ENCODE results near the gene RADIL.
"Not testable (repeated sequence)": the region's sequence is repeated elsewhere in the genome, so short reads cannot be mapped to it uniquely, and the experiment has no call there.

Gene RADIL

GRCh38 chr7:4809666-4810065 lies 73.8 kb downstream of the RADIL start:
- H3K9ac ChIP-seq (ENCODE audit: low read depth, low read length), result no peak overlapping the region
- no peak overlapping the region for H3K4me3 ChIP-seq (ENCODE audit: low read length)
- peaks cover 4% of the 10 kb centered on the region for H3K9me3 ChIP-seq (replicated peaks; ENCODE audit: low read length)

GRCh38 chr7:4809091-4809591 lies 74.4 kb downstream of the RADIL start:
- Histone ChIP-seq H3K4me2 (ENCODE audit: low read length) (no peak overlapping the region), H3K36me3 (ENCODE audit: insufficient read depth, low read length) (no peaks in the 10 kb centered on the region), H3K9me3 (replicated peaks; ENCODE audit: low read length) (peaks cover 4% of the 10 kb centered on the region), H3K9ac (ENCODE audit: low read depth, low read length) (no peak overlapping the region), H3K27me3 (ENCODE audit: control insufficient read depth, insufficient read depth, low read length) (peaks cover 3% of the 10 kb centered on the region), H3K4me3 (ENCODE audit: low read length) (no peak overlapping the region), H3K4me1 (ENCODE audit: control insufficient read depth, insufficient read depth, low read length) (no peaks in the 10 kb centered on the region)

More at GRCh38 chr7:4809666-4810065, 73.8 kb downstream of the RADIL start:
- Histone ChIP-seq H3K27me3 (ENCODE audit: control insufficient read depth, insufficient read depth, low read length) (peaks cover 3% of the 10 kb centered on the region), H3K4me1 (ENCODE audit: control insufficient read depth, insufficient read depth, low read length) (no peaks in the 10 kb centered on the region), H3K4me2 (ENCODE audit: low read length) (no peak overlapping the region), H3K36me3 (ENCODE audit: insufficient read depth, low read length) (no peaks in the 10 kb centered on the region)

- H3K36me3 ChIP-seq (ENCODE audit: insufficient read depth, low read length), result no peaks in the 10 kb centered on the region
- no peak overlapping the region for H3K4me2 ChIP-seq (ENCODE audit: low read length)
- H3K4me1 ChIP-seq (ENCODE audit: control insufficient read depth, insufficient read depth, low read length), result no peaks in the 10 kb centered on the region
- H3K4me3 ChIP-seq (ENCODE audit: low read length), result no peak overlapping the region
- peaks cover 3% of the 10 kb centered on the region for H3K27me3 ChIP-seq (ENCODE audit: control insufficient read depth, insufficient read depth, low read length)
- H3K9ac ChIP-seq (ENCODE audit: low read depth, low read length), result no peak overlapping the region
- H3K9me3 ChIP-seq (replicated peaks; ENCODE audit: low read length), result peaks cover 4% of the 10 kb centered on the region
Observed at GRCh38 chr7:4808565-4808964, 75.0 kb downstream of the RADIL start.

DNA sequence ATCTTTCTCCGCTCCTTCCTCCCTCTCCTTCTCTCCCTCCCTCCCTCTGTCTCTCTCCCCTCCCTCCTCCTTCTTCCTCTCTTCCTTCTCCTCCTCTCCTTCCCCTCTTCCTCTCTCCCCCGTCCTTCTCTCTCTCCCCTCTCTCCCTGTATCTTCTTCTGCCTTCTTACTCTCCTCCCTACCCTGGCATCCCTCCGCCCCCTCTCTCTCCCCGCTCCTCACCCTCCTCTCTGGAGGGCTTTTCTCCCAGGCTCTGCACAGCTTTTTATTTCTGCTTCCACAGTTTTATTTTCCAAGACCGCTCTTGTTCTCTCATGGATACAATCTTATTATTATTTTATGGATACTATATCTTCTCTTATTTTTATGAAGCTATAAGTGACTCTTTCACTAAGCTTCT lies 75.5 kb downstream of the RADIL start:
- Histone ChIP-seq H3K9me3 (replicated peaks; ENCODE audit: low read length) (no peaks in the 10 kb centered on the region), H3K27me3 (ENCODE audit: control insufficient read depth, insufficient read depth, low read length) (peaks cover 3% of the 10 kb centered on the region), H3K4me2 (ENCODE audit: low read length) (no peak overlapping the region), H3K4me1 (ENCODE audit: control insufficient read depth, insufficient read depth, low read length) (no peaks in the 10 kb centered on the region), H3K4me3 (ENCODE audit: low read length) (no peak overlapping the region), H3K36me3 (ENCODE audit: insufficient read depth, low read length) (no peaks in the 10 kb centered on the region), H3K9ac (ENCODE audit: low read depth, low read length) (no peak overlapping the region)

DNA sequence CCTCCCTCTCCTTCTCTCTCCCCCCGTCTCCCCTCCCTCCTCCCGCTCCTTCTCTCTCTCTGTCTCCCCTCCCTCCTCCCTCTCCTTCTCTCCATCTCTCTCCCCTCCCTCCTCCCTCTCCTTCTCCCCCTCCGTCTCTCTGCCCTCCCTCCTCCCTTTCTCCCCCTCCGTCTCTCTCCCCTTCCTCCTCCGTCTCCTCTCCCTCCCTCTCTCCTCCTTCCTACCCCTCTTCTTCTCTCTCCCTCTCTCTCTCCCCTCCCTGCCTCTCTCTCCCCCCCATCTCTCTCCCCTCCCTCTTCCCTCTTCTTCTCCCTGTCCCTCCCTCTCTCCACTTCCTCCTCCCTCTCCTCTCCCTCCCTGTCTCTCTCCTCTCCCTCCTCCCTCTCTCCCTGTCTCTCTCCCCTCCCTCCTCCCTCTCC lies 75.9 kb downstream of the RADIL start:
- Histone ChIP-seq H3K4me3 (ENCODE audit: low read length) (no peak overlapping the region), H3K4me1 (ENCODE audit: control insufficient read depth, insufficient read depth, low read length) (no peaks in the 10 kb centered on the region), H3K9ac (ENCODE audit: low read depth, low read length) (no peak overlapping the region), H3K9me3 (replicated peaks; ENCODE audit: low read length) (no peaks in the 10 kb centered on the region), H3K4me2 (ENCODE audit: low read length) (no peak overlapping the region), H3K36me3 (ENCODE audit: insufficient read depth, low read length) (no peaks in the 10 kb centered on the region), H3K27me3 (ENCODE audit: control insufficient read depth, insufficient read depth, low read length) (peaks cover 3% of the 10 kb centered on the region)

DNA sequence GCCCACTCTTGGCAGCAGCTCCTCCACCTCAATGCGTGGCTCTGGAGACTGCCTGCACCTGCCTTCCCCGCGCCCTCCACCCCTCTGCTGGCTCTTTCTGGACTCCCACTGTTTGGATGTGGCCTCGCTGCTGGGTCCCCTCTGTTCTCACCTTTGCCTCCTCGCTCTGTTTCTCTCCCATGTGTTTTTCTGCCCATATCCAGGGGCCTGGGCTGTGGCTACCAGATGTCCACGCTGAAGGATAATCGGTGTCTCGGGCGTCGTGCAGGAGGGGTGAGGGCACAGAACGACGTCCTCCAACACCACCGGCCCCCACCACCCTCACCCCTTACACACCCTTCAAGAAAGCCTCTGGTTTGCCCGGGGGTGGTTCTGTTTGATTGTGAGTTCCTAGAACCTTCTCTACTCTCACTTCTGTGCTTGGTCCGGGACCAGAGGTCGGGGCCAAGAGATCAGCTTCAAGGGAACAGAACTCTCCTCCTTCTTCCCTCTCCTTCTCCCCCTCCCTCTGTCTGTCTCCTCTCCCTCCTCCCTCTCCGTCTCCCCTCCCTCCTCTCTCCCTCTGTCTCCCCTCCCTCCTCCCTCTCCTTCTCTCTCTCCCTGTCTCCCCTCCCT lies 76.4 kb downstream of the RADIL start:
- Histone ChIP-seq H3K4me1 (ENCODE audit: control insufficient read depth, insufficient read depth, low read length) (no peaks in the 10 kb centered on the region), H3K4me2 (ENCODE audit: low read length) (no peak overlapping the region), H3K27me3 (ENCODE audit: control insufficient read depth, insufficient read depth, low read length) (peaks cover 3% of the 10 kb centered on the region), H3K36me3 (ENCODE audit: insufficient read depth, low read length) (no peaks in the 10 kb centered on the region), H3K4me3 (ENCODE audit: low read length) (no peak overlapping the region), H3K9me3 (replicated peaks; ENCODE audit: low read length) (no peaks in the 10 kb centered on the region), H3K9ac (ENCODE audit: low read depth, low read length) (no peak overlapping the region)

GRCh38 chr7:4805984-4806300 lies 77.6 kb downstream of the RADIL start:
- H3K9me3 ChIP-seq (replicated peaks; ENCODE audit: low read length), result no peaks in the 10 kb centered on the region
- H3K4me2 ChIP-seq (ENCODE audit: low read length), result no peak overlapping the region
- no peaks in the 10 kb centered on the region for H3K4me1 ChIP-seq (ENCODE audit: control insufficient read depth, insufficient read depth, low read length)
- no peak overlapping the region for H3K9ac ChIP-seq (ENCODE audit: low read depth, low read length)
- no peaks in the 10 kb centered on the region for H3K36me3 ChIP-seq (ENCODE audit: insufficient read depth, low read length)
- H3K27me3 ChIP-seq (ENCODE audit: control insufficient read depth, insufficient read depth, low read length), result peaks cover 3% of the 10 kb centered on the region
- H3K4me3 ChIP-seq (ENCODE audit: low read length), result no peak overlapping the region

GRCh38 chr7:4805110-4805983 lies 78.2 kb downstream of the RADIL start:
- Histone ChIP-seq H3K36me3 (ENCODE audit: insufficient read depth, low read length) (no peaks in the 10 kb centered on the region), H3K4me2 (ENCODE audit: low read length) (no peak overlapping the region), H3K27me3 (ENCODE audit: control insufficient read depth, insufficient read depth, low read length) (peaks cover 3% of the 10 kb centered on the region), H3K9me3 (replicated peaks; ENCODE audit: low read length) (no peaks in the 10 kb centered on the region), H3K4me1 (ENCODE audit: control insufficient read depth, insufficient read depth, low read length) (no peaks in the 10 kb centered on the region), H3K4me3 (ENCODE audit: low read length) (no peak overlapping the region), H3K9ac (ENCODE audit: low read depth, low read length) (no peak overlapping the region)

DNA sequence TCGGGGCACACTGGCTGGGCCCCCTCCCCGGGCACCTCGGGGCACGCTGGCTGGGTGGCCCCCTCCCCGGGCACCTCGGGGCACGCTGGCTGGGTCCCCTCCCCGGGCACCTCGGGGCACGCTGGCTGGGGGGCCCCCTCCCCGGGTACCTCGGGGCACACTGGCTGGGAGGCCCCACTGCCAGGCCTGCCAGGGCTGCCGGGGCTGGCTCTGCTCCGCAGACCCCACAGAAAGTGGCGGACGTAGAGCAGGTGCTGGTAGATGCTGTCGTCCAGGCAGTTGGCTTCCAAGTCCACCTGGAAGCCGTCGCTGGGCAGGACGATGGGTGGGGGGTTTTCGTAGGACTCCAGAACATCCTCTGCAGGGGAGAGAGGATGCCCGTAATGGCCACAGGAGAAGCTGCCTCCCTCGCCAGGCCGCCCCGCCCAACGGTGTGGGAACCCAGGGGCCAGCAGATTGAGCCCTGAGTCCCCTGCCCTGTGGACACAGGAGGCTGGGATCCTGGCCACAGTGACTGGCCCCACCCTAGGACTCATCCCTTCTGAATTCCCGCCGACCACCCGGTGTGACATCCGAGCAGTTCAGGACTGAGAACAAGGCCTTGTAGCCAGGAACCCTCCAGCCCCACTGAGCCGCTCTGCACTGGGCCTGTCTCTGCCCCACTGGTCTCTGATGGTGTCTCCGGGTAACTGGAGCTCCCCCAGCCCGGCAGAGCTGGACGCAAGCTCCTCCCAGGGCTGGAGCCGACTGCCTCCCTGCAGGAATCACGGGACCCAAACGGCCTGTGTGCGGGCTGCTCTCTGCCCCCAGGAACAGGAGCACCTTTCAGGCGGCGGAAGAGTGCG lies 79.9 kb downstream of the RADIL start:
- Histone ChIP-seq H3K9ac (ENCODE audit: low read depth, low read length) (no peak overlapping the region), H3K4me3 (ENCODE audit: low read length) (no peak overlapping the region), H3K36me3 (ENCODE audit: insufficient read depth, low read length) (no peaks in the 10 kb centered on the region), H3K9me3 (replicated peaks; ENCODE audit: low read length) (no peaks in the 10 kb centered on the region), H3K27me3 (ENCODE audit: control insufficient read depth, insufficient read depth, low read length) (peaks cover 3% of the 10 kb centered on the region), H3K4me2 (ENCODE audit: low read length) (no peak overlapping the region), H3K4me1 (ENCODE audit: control insufficient read depth, insufficient read depth, low read length) (no peaks in the 10 kb centered on the region)

DNA sequence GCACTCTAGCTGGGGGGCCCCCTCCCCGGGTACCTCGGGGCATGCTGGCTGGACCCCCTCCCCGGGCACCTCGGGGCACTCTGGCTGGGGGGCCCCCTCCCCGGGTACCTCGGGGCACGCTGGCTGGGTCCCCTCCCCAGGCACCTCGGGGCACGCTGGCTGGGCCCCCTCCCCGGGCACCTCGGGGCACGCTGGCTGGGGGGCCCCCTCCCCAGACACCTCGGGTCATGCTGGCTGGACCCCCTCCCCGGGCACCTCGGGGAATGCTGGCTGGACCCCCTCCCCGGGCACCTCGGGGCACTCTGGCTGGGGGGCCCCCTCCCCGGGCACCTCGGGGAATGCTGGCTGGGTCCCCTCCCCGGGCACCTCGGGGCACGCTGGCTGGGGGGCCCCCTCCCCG lies 80.9 kb downstream of the RADIL start:
- H3K4me1 ChIP-seq (ENCODE audit: control insufficient read depth, insufficient read depth, low read length); H3K27me3 ChIP-seq (ENCODE audit: control insufficient read depth, insufficient read depth, low read length); H3K9ac ChIP-seq (ENCODE audit: low read depth, low read length); H3K4me2 ChIP-seq (ENCODE audit: low read length); H3K4me3 ChIP-seq (ENCODE audit: low read length); H3K9me3 ChIP-seq (replicated peaks; ENCODE audit: low read length); H3K36me3 ChIP-seq (ENCODE audit: insufficient read depth, low read length): not testable (repeated sequence)

DNA sequence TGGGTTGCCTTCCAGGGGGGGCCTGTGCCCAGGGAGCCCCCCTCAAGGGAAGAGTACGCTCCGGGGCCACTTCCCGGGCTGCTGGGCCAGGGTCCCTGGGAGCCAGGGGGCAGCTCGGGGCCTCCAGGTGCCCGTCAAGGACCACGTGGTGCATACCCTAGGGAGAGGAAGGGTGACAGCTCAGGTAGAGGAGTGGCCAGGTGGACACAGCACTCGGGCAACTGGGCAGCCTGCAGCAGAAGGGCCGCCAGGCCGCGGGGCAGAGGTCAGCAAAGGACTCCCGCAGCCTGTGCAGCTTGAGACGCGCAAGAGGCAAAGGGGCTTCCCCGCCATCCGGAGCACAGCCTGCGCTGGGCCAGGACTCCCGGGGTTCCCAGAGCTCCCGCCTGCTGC lies 81.7 kb downstream of the RADIL start:
- H3K9me3 ChIP-seq (replicated peaks; ENCODE audit: low read length), result no peaks in the 10 kb centered on the region
- H3K9ac ChIP-seq (ENCODE audit: low read depth, low read length), result no peak overlapping the region
- no peaks in the 10 kb centered on the region for H3K36me3 ChIP-seq (ENCODE audit: insufficient read depth, low read length)
- no peak overlapping the region for H3K4me2 ChIP-seq (ENCODE audit: low read length)
- H3K4me3 ChIP-seq (ENCODE audit: low read length), result no peak overlapping the region
- H3K27me3 ChIP-seq (ENCODE audit: control insufficient read depth, insufficient read depth, low read length), result peaks cover under 1% of the 10 kb centered on the region
- peaks cover 4% of the 10 kb centered on the region for H3K4me1 ChIP-seq (ENCODE audit: control insufficient read depth, insufficient read depth, low read length)
